Non-pigmented ciliary epithelial cell (primary cell): ENCODE data around the gene ZNF578.
"Not testable (repeated sequence)": the region's sequence is repeated elsewhere in the genome, so short reads cannot be mapped to it uniquely, and the experiment has no call there.

Experiments used
- DNase-seq: peaks from one replicate; pipeline ENCODE4 v3.0.0-alpha.2; 2010; ENCODE audit warnings: low read depth

ZNF578 gene

GRCh38 chr19:52561611-52562010 is 108.3 kb downstream of the ZNF578 start:
- DNase-seq, result not testable (repeated sequence)
